GM18907 (cell line): ENCODE measurements around the gene ATP9B.
"Not testable (repeated sequence)": the region's sequence is repeated elsewhere in the genome, so short reads cannot be mapped to it uniquely, and the experiment has no call there.

Experiments
- ATAC-seq: cut with Tn5 transposase; IDR thresholded peaks from one replicate; pipeline ENCODE4 v1.9.1; 2021; ENCODE audit warnings: mild to moderate bottlenecking, moderate library complexity; ENCODE audit not compliant: unreplicated experiment

Gene ATP9B

GRCh38 chr18:79326413-79327198, 257.4 kb downstream of the ATP9B start:
- ATAC-seq: no peak

DNA sequence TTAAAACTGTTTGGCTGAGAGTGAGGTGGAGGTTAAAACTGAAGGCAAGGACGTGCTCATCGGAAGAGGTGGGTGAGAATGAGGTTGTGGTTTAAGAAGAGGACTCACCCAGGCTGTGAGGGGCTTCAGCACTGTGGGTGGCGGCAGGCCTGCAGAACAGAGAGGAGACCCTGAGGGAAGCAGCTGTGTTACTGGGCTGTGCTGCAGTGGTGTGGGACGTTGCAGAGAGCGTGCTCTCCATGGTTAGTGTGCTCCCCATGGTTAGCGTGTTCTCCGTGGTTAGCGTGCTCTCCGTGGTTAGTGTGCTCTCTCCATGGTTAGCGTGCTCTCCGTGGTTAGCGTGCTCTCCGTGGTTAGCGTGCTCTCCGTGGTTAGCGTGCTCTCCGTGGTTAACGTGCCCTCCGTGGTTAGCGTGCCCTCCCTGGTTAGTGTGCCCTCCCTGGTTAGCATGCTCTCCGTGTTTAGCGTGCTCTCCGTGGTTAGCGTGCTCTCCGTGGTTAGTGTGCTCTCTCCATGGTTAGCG, 258.1 kb downstream of the ATP9B start:
- ATAC-seq: no peak

GRCh38 chr18:79327915-79328314, 258.7 kb downstream of the ATP9B start:
- ATAC-seq: not testable (repeated sequence)

- no peak for ATAC-seq
Measured at GRCh38 chr18:79328887-79329286, 259.7 kb downstream of the ATP9B start.

DNA sequence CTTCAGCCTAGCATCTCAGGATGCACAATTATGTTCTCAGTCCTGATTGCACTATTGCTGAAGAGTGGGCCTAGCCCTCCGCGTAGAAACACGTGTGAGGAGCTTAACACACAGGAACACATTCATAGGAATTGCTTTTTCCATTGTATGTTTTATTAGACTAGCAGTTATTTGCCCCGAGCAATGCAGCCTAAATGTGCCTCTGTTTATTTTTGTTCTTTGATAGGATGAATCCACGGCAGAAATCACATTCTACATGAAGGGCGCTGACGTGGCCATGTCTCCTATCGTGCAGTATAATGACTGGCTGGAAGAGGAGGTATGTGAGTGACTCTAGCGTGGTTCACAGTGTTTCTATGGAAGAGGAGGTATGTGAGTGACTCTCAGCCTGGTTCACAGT, 260.6 kb downstream of the ATP9B start:
- no peak for ATAC-seq

DNA sequence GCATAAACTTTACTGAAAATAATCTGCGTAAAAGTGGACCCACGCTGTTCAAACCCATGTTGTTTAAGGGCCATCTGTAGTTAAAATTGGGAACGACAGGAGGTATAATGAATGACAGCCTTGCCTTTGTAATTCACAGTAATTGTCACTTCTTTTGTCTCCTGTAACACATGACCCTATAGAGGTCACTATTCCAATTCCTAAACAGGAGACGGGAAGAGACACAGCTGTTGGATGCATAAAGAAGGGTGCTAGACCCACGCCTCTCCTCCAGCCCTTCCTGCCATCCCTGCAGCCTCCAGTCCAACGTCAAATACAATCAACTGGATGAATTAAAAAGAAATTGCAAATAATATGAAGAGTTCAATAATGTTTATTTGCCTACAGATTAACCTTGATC, 263.5 kb downstream of the ATP9B start:
- no peak for ATAC-seq

GRCh38 chr18:79333046-79333445, 263.9 kb downstream of the ATP9B start:
- no peak for ATAC-seq

- ATAC-seq: no peak
Measured at GRCh38 chr18:79334496-79335233, 265.5 kb downstream of the ATP9B start.

GRCh38 chr18:79335833-79336360, 266.7 kb downstream of the ATP9B start:
- ATAC-seq: no peak

DNA sequence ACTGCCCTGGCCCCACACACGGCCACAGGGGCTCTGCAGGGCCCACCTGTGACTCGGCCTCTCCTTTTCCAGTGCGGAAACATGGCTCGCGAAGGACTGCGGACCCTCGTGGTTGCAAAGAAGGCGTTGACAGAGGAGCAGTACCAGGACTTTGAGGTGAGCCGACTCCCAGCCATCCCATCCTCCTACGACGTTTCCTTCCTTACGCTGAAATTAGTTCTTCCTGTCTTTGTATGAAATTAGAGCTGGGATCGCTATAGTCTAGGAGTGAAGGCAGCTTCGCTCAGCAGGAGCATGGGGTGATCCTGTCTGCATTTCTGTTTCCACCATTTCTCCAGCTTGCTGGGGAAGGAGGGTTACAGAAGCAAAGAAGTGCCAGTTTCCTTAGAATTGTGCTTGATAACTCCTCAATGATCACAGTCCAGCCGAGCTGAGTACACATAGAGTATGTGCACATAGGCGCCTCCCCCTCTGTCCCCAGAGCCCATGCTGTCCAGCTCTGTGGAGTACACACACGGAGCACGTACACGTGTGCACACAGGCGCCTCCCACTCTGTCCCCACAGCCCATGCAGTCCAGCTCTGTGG, 267.5 kb downstream of the ATP9B start:
- ATAC-seq: no peak

- ATAC-seq: no peak
Measured at GRCh38 chr18:79337184-79337583, 268.0 kb downstream of the ATP9B start.

- ATAC-seq: no peak
Measured at GRCh38 chr18:79337620-79338019, 268.4 kb downstream of the ATP9B start.

DNA sequence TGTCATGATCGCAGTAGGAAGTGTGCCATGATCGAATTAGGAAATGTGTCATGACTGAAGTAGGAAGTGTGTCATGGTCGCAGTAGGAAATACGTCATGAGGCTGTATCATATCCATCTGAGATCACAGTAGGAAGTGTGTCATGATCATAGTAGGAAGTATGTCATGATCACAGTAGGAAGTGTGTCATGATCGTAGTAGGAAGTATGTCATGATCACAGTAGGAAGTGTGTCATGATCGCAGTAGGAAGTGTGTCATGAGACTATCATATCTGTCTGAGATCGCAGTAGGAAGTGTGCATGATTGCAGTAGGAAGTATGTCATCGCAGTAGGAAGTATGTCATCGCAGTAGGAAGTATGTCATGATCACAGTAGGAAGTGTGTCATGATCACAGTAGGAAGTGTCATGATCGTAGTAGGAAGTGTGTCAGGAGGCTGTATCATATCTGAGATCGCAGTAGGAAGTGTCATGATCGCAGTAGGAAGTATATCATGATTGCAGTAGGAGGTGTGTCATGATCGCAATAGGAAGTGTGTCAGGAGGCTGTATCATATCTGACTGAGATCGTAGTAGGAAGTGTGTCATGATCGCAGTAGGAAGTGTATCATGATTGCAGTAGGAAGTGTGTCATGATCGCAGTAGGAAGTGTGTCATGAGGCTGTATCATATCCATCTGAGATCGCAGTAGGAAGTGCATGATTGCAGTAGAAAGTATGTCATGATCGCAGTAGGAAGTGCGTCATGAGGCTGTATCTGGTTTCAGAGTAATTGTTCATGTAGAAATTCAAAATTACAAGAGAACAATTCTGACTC, 270.1 kb downstream of the ATP9B start:
- ATAC-seq: no peak

- no peak for ATAC-seq
Measured at GRCh38 chr18:79343567-79344207, 274.5 kb downstream of the ATP9B start.

- ATAC-seq: no peak
Measured at GRCh38 chr18:79344208-79344581, 275.0 kb downstream of the ATP9B start.

- ATAC-seq: no peak
Measured at GRCh38 chr18:79345366-79345765, 276.2 kb downstream of the ATP9B start.

- no peak for ATAC-seq
Measured at GRCh38 chr18:79345981-79346380, 276.8 kb downstream of the ATP9B start.

DNA sequence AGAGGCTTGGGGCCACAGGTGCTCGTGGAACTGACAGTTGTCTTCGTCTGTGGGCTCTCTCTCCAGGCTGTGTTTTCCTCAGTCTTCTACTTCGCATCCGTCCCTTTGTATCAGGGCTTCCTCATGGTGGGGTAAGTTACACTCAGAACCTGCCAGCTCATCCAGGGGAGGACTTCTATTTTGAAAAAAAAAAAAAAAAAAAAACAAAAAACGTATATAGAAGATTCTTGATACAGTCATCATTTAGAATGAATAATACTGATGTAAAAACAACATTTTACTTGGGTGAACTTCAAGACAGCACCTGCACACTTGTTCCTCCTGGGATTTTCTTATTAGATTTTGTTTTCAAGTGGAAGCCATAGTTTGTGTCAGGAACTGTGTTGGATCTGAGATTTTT, 278.9 kb downstream of the ATP9B start:
- ATAC-seq: no peak

GRCh38 chr18:79352432-79352831, 283.2 kb downstream of the ATP9B start:
- ATAC-seq: no peak

DNA sequence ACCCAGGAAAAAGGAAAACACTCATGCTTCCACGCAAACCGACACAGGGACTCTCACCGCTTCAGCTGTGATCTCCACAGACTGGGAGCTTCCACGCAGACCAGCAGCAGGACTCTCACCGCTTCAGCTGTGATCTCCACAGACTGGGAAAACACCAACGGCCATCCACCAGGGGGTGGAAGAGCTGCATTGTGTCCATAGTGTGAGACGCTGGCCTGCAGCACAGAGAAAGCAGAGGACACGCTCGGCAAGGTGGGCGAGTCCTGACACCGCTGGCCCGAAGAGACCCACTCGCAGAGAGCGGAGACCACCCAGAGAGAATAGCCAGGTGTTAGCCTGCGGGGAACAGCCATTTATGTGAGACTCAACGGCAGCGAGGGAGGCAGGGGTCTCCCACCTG, 284.1 kb downstream of the ATP9B start:
- ATAC-seq: no peak
